ENCODE data around the gene PMS2.

PMS2 gene

GRCh38 chr7:6035686-6036085 is 26.8 kb upstream of the PMS2 start:
- H3K36me3 ChIP-seq (ENCODE audit: control insufficient read depth, insufficient read depth, low read length) = peaks cover 15% of the 10 kb centered on the region
- TF ChIP-seq, protein P1, sequence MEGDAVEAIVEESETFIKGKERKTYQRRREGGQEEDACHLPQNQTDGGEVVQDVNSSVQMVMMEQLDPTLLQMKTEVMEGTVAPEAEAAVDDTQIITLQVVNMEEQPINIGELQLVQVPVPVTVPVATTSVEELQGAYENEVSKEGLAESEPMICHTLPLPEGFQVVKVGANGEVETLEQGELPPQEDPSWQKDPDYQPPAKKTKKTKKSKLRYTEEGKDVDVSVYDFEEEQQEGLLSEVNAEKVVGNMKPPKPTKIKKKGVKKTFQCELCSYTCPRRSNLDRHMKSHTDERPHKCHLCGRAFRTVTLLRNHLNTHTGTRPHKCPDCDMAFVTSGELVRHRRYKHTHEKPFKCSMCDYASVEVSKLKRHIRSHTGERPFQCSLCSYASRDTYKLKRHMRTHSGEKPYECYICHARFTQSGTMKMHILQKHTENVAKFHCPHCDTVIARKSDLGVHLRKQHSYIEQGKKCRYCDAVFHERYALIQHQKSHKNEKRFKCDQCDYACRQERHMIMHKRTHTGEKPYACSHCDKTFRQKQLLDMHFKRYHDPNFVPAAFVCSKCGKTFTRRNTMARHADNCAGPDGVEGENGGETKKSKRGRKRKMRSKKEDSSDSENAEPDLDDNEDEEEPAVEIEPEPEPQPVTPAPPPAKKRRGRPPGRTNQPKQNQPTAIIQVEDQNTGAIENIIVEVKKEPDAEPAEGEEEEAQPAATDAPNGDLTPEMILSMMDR (IDR thresholded peaks at IDR 0.05; ENCODE audit: insufficient read depth, low read length, poor library complexity, severe bottlenecking) = no peak

GRCh38 chr7:6035165-6035564 is 26.3 kb upstream of the PMS2 start:
- H3K27me3 ChIP-seq (replicated peaks; ENCODE audit: control insufficient read depth, insufficient read depth, low read length) = no peaks in the 10 kb centered on the region
- H3K4me3 ChIP-seq (replicated peaks; ENCODE audit: low read depth, low read length) = no peak overlapping the region
- TF ChIP-seq, protein P1 (IDR thresholded peaks at IDR 0.05; ENCODE audit: insufficient read depth, low read length, poor library complexity, severe bottlenecking) = no peak
- no peak for DNase-seq (ENCODE audit: extremely low read depth, insufficient read length)
- peaks cover 11% of the 10 kb centered on the region for H3K36me3 ChIP-seq (ENCODE audit: control insufficient read depth, insufficient read depth, low read length)

More at GRCh38 chr7:6035686-6036085, 26.8 kb upstream of the PMS2 start:
- DNase-seq (ENCODE audit: extremely low read depth, insufficient read length) = no peak
- no peaks in the 10 kb centered on the region for H3K27me3 ChIP-seq (replicated peaks; ENCODE audit: control insufficient read depth, insufficient read depth, low read length)
- no peak overlapping the region for H3K4me3 ChIP-seq (replicated peaks; ENCODE audit: low read depth, low read length)

DNA sequence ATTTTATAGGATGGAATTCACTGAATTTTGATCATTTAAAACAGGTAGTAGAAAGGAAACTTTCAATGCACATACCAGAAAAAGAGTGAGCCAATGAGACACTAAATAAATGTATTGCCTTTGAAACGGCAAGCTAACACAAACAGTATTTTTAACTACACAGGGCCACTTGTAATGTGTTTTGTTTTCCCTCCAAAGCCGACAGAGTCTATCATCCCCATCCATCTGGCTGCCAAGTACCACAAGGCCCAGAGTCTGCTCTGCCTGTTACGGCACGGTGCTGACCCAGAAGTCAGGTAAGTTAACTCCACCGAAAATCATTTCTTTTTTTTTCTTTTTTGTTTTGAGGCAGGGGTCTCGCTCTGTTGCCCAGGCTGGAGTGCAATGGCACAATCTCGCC is 23.8 kb upstream of the PMS2 start:
- Histone ChIP-seq H3K4me3 (replicated peaks; ENCODE audit: low read depth, low read length) (no peak overlapping the region), H3K36me3 (ENCODE audit: control insufficient read depth, insufficient read depth, low read length) (peaks cover 11% of the 10 kb centered on the region), H3K27me3 (replicated peaks; ENCODE audit: control insufficient read depth, insufficient read depth, low read length) (no peaks in the 10 kb centered on the region)
- DNase-seq (ENCODE audit: extremely low read depth, insufficient read length) = no peak
- TF ChIP-seq, protein P1 (IDR thresholded peaks at IDR 0.05; ENCODE audit: insufficient read depth, low read length, poor library complexity, severe bottlenecking) = no peak

GRCh38 chr7:6032167-6032566 is 23.3 kb upstream of the PMS2 start:
- peaks cover 11% of the 10 kb centered on the region for H3K36me3 ChIP-seq (ENCODE audit: control insufficient read depth, insufficient read depth, low read length)
- DNase-seq (ENCODE audit: extremely low read depth, insufficient read length) = no peak
- TF ChIP-seq, protein P1 (IDR thresholded peaks at IDR 0.05; ENCODE audit: insufficient read depth, low read length, poor library complexity, severe bottlenecking) = no peak

DNA sequence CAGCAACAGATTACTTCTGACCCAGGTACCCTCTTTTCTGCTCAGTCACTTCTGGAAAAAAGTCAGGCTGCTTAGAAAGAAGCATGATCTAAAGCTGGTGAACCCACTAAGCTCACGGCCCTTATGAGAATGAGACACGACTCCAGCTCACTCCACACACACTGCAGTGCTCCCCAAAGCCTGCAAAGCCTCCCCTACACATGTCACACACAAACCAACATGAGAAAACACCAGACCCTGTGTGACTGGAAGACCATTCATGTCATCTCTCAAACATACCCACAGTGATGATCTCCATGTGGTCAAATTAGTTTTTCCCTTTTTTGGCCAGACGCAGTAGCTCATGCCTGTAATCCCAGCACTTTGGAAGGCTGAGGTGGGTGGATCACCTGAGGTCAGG is 22.7 kb upstream of the PMS2 start:
- TF ChIP-seq, protein P1 (IDR thresholded peaks at IDR 0.05; ENCODE audit: insufficient read depth, low read length, poor library complexity, severe bottlenecking) = no peak
- Histone ChIP-seq H3K4me3 (replicated peaks; ENCODE audit: low read depth, low read length) (no peak overlapping the region), H3K27me3 (replicated peaks; ENCODE audit: control insufficient read depth, insufficient read depth, low read length) (no peaks in the 10 kb centered on the region), H3K36me3 (ENCODE audit: control insufficient read depth, insufficient read depth, low read length) (peaks cover 11% of the 10 kb centered on the region)
- no peak for DNase-seq (ENCODE audit: extremely low read depth, insufficient read length)

More at GRCh38 chr7:6032167-6032566, 23.3 kb upstream of the PMS2 start:
- H3K4me3 ChIP-seq (replicated peaks; ENCODE audit: low read depth, low read length) = no peak overlapping the region
- H3K27me3 ChIP-seq (replicated peaks; ENCODE audit: control insufficient read depth, insufficient read depth, low read length) = no peaks in the 10 kb centered on the region

DNA sequence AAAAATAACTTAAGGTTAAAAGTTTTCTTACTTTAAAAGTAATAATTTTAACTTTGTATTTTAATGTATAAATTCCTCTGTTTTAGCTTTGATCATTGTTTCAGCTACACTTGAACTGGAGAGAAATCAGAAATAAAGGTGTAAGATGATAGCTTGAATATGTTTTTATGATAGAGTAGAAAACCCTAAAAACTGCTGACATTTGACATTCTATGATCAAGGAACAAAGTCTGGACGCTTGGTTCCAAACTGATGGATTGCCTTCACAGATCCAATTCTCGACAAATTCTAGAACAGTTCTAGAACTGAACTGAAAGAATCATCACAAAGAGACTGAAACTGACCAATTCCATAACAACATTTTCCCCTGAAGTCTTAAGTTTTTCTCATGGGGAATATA is 22.1 kb upstream of the PMS2 start, which contains the start of gene ANKRD61:
ANKRD61 (plus strand) TSS at position 389 of the 400 bp plus-strand sequence; CDS start at position 389, 0 bp downstream.
- no peaks in the 10 kb centered on the region for H3K27me3 ChIP-seq (replicated peaks; ENCODE audit: control insufficient read depth, insufficient read depth, low read length)
- no peak within 1 kb of the TSS for H3K4me3 ChIP-seq (replicated peaks; ENCODE audit: low read depth, low read length)
- DNase-seq (ENCODE audit: extremely low read depth, insufficient read length) = no peak
- TF ChIP-seq, protein P1 (IDR thresholded peaks at IDR 0.05; ENCODE audit: insufficient read depth, low read length, poor library complexity, severe bottlenecking) = no peak
- H3K36me3 ChIP-seq (ENCODE audit: control insufficient read depth, insufficient read depth, low read length) = peaks cover 9% of the 10 kb centered on the region

Measured in GM06990 (cell line).